Peyer's patch (tissue), 4 donors: Measurements from ENCODE around the gene PLEKHH3. TPM values are rescaled to one million over a fixed set of nuclear protein-coding genes. Genes with fewer than 3 reads are reported as not detected.
A peak's percentile ranks its signal among the peaks of the same experiment; 100 is the strongest.

ENCODE experiments used
- DNase-seq, 3 donors: peaks; one replicate each; pipeline ENCODE4 v3.0.0-alpha.2; 2017 to 2019
- H3K27ac ChIP-seq, 4 donors: fragments of 200-600 bp; sonication (generic); one replicate each; pipeline ENCODE4 v1.5.1; 2016 to 2019
- H3K27me3 ChIP-seq, 2 donors: fragments of 200-600 bp; sonication (generic); one replicate each; pipeline ENCODE4 v1.5.1; 2019
- H3K36me3 ChIP-seq, 3 donors: fragments of 200-600 bp; sonication (generic); one replicate each; pipeline ENCODE4 v1.5.1; 2016 to 2019
- H3K4me1 ChIP-seq, 4 donors: fragments of 200-600 bp; sonication (generic); one replicate each; pipeline ENCODE4 v1.5.1; 2016 to 2019
- H3K4me3 ChIP-seq, 4 donors: fragments of 200-600 bp; sonication (generic); 1 replicate in 3 of 4; 2 replicates in 1 of 4; pipeline ENCODE4 v1.5.1; 2016 to 2019; ENCODE audit warnings: mild to moderate bottlenecking in 1 of 4
- H3K9me3 ChIP-seq, 4 donors: fragments of 200-600 bp; sonication (generic); one replicate each; pipeline ENCODE4 v1.5.1; 2016 to 2019; ENCODE audit warnings: mild to moderate bottlenecking in 1 of 4
- POLR2A ChIP-seq, 2 donors: fragments of 450-650 bp; IDR thresholded peaks; one replicate each; pipeline ENCODE4 v1.5.1; 2017; ENCODE audit warnings: antibody characterized with exemption in 2 of 2, mild to moderate bottlenecking in 2 of 2, moderate library complexity in 2 of 2
- total RNA-seq, 4 donors: library from RNA; depleted of rRNA; stranded (reverse); fragments of >200 nt; gene quantifications; one replicate each; pipeline ENCODE4 v1.1.0, GENCODE V29; 2016
- TF ChIP-seq, protein P1 (sequence below), 6 experiments: fragments of 450-650 bp in 4 of 6; fragments of 200-600 bp in 2 of 6; sonication (generic) in 1 of 6; IDR thresholded peaks; one replicate each; pipeline ENCODE4 v1.5.1; 2017 to 2019; ENCODE audit warnings: antibody characterized with exemption in 6 of 6, mild to moderate bottlenecking in 3 of 6, moderate library complexity in 1 of 6

Gene PLEKHH3
- total RNA-seq, 4 donors from 2014 or later: 3.5 to 14.0 (median 10.8) TPM

DNA sequence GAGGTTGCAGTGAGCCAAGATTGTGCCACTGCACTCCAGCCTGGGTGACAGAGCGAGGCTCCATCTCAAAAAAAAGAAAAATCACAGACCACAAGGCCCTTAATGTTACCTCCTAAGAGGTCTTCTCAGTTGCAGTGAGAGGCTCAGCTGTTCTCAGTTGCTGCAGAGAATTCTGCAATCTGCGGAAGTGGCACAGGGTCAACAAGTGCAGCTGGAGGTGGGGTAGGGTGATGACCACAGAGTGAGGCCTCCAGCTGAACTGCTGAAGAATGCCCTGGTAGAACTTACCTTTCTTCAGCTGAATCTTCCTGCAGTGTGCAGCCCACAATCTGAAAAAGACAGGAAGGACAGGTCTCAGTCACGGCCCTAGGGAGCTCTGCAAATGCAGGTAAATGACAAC lies 31.8 kb upstream of the PLEKHH3 start:
- DNase-seq: no peak
- no peaks in the 10 kb centered on the region for H3K27me3 ChIP-seq
- H3K4me3 ChIP-seq: no peak overlapping the region
- H3K9me3 ChIP-seq: no peaks in the 10 kb centered on the region
- H3K27ac ChIP-seq: no peak overlapping the region
- no peak for TF ChIP-seq POLR2A (IDR thresholded peaks at IDR 0.05)
- TF ChIP-seq, protein P1, sequence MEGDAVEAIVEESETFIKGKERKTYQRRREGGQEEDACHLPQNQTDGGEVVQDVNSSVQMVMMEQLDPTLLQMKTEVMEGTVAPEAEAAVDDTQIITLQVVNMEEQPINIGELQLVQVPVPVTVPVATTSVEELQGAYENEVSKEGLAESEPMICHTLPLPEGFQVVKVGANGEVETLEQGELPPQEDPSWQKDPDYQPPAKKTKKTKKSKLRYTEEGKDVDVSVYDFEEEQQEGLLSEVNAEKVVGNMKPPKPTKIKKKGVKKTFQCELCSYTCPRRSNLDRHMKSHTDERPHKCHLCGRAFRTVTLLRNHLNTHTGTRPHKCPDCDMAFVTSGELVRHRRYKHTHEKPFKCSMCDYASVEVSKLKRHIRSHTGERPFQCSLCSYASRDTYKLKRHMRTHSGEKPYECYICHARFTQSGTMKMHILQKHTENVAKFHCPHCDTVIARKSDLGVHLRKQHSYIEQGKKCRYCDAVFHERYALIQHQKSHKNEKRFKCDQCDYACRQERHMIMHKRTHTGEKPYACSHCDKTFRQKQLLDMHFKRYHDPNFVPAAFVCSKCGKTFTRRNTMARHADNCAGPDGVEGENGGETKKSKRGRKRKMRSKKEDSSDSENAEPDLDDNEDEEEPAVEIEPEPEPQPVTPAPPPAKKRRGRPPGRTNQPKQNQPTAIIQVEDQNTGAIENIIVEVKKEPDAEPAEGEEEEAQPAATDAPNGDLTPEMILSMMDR (IDR thresholded peaks at IDR 0.05): no peak
- no peaks in the 10 kb centered on the region for H3K4me1 ChIP-seq
- peaks cover 0 to 98% (median 0%) of the 10 kb centered on the region in 3 donors for H3K36me3 ChIP-seq

DNA sequence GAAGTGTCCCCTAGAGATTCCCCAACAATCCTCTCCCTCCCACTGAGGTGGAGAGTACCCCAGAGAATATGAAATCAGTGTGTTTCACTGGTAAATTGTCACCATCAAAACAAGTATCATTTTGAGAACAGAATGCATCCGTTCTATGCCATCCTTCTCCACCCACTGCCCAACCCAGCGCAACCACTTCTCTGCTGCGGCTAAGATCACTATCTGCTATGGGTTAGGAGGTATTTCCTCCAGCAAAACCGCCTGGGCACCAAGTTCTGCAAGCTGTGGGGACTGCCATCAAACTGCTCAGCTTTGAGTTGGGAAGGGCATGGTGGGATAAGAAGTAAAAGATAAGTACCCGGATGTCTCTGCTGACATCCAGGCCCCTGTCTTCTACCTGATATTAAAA lies 29.9 kb upstream of the PLEKHH3 start:
- Histone ChIP-seq H3K9me3 (no peaks in the 10 kb centered on the region), H3K36me3 (peaks cover 0 to 98% (median 0%) of the 10 kb centered on the region in 3 donors)
- TF ChIP-seq, protein P1 (IDR thresholded peaks at IDR 0.05): no peak
- no peak for TF ChIP-seq POLR2A (IDR thresholded peaks at IDR 0.05)

DNA sequence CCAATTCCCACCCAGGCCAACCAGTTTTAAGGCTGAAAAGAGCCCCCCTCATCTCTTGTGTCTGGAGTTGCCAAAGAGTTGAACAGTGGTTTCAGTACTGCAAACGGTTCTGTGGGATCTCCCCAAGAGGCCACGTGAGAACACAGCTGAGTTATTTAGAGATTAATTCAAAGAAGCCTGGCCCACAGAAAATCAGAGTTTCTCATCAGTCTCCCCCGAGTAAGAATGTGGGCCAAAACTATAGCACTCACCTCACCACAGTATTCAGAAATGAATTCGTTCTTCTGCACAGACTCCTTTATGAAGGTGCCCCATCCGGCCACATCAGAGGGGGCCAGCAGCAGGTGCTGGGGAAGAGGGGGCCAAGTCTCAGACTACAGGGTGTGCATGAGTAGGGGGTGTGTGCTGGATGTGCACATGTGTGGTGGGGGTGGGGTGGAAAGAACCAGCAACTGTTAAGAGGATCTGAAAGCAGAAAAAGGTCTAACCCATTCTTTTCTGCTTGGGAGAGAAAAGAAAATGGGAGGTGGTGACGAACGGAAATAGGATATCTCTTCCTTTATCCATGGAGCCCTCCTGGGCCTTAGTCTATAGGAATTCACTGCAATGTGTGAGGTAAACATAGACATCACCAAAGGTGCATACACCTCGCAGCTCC lies 28.2 kb upstream of the PLEKHH3 start:
- H3K27ac ChIP-seq: peak overlapping the region in 1 of 4 donors; percentile 50

More for the DNA sequence above, 29.9 kb upstream of the PLEKHH3 start:
- peak in 1 of 3 donors; percentile 34 for DNase-seq
- Histone ChIP-seq H3K4me1 (peaks cover 0 to 4% (median 0%) of the 10 kb centered on the region in 4 donors), H3K27me3 (no peaks in the 10 kb centered on the region), H3K27ac (no peak overlapping the region), H3K4me3 (no peak overlapping the region)

DNA sequence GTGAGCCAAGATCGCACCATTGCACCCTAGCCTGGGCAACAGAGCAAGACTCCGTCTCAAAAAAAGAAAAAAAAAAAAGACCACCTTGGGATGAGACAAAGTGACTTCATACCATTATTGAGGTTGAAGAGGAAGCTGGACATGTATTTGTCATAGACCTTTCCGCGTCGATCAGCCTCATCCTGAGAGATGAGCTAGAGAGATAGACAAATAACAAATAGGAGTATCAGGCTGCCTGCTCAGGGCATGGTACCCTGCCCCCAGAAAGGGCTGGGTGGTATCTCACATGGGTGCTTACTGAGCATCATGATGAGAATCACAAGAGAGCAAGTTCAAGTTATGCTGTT lies 27.7 kb upstream of the PLEKHH3 start:
- Histone ChIP-seq H3K36me3 (peaks cover 0 to 92% (median 0%) of the 10 kb centered on the region in 3 donors), H3K9me3 (no peaks in the 10 kb centered on the region), H3K27ac (peak overlapping the region in 1 of 4 donors; percentile 50), H3K27me3 (no peaks in the 10 kb centered on the region), H3K4me3 (no peak overlapping the region), H3K4me1 (peaks cover 0 to 4% (median 0%) of the 10 kb centered on the region in 4 donors)
- no peak for DNase-seq
- TF ChIP-seq POLR2A (IDR thresholded peaks at IDR 0.05): no peak
- TF ChIP-seq, protein P1 (IDR thresholded peaks at IDR 0.05): no peak

More for the DNA sequence above, 28.2 kb upstream of the PLEKHH3 start:
- TF ChIP-seq POLR2A (IDR thresholded peaks at IDR 0.05): no peak
- TF ChIP-seq, protein P1 (IDR thresholded peaks at IDR 0.05): no peak
- Histone ChIP-seq H3K9me3 (no peaks in the 10 kb centered on the region), H3K4me3 (no peak overlapping the region), H3K27me3 (no peaks in the 10 kb centered on the region), H3K36me3 (peaks cover 0 to 97% (median 0%) of the 10 kb centered on the region in 3 donors), H3K4me1 (peaks cover 0 to 4% (median 0%) of the 10 kb centered on the region in 4 donors)
- DNase-seq: peak in 1 of 3 donors; percentile 58

DNA sequence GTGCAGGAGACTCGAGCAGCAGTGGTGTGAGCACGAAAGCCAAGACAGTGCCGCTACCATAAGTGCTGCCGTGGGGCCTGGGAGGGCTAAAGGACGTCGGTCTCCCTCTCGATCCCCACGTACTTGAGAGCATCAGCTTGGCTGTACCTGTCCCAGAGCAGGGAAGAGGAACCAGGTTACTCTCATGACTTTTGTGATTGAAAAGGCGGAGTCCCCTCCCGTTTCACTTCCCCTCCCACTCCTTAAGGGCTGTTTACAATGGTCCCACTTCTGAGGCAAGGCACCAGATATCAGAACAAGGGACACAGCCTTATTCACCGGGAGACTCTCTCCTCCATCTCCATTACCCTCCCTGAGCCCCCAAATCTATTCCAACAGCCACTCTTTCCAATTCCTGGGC lies 25.7 kb upstream of the PLEKHH3 start:
- no peak for DNase-seq
- H3K27me3 ChIP-seq: no peaks in the 10 kb centered on the region
- no peak for TF ChIP-seq POLR2A (IDR thresholded peaks at IDR 0.05)
- TF ChIP-seq, protein P1 (IDR thresholded peaks at IDR 0.05): no peak
- peak overlapping the region in 1 of 4 donors; percentile 11 for H3K27ac ChIP-seq
- H3K4me3 ChIP-seq: no peak overlapping the region
- H3K4me1 ChIP-seq: peaks cover 0 to 4% (median 0%) of the 10 kb centered on the region in 4 donors
- peaks cover 0 to 71% (median 0%) of the 10 kb centered on the region in 3 donors for H3K36me3 ChIP-seq
- H3K9me3 ChIP-seq: no peaks in the 10 kb centered on the region
